K562 (cell line): Measurements from ENCODE around the gene AIG1. TPM values are rescaled to one million over a fixed set of nuclear protein-coding genes. Genes with fewer than 3 reads are reported as not detected.

Experiments used
- ATAC-seq: fragments of 200-7000 bp; cut with Tn5 transposase; 3 replicates; pipeline ENCODE4 v1.9.1; 2020; ENCODE audit warnings: moderate library complexity
- Bru-seq: library from RNA; stranded (reverse); fragments of 400-500 nt; gene quantifications from one replicate; lab custom pipeline; 2021; lab: Mats Ljungman, UMichigan
- BruChase-seq, 2 experiments: library from RNA; stranded (reverse); fragments of 400-500 nt; gene quantifications; one replicate each; lab custom pipeline; 2021; lab: Mats Ljungman, UMichigan
- BruUV-seq: library from RNA; stranded (reverse); fragments of 400-500 nt; replicated peaks from 2 replicates; lab custom pipeline; 2021; lab: Mats Ljungman, UMichigan
- CTCF ChIA-PET: fragments of 300-600 bp; formaldehyde crosslinking; extraction: SDS; loops from one replicate; lab custom pipeline; 2021; ENCODE audit warnings: low intra/inter-chr PET ratio; lab: Yijun Ruan, JAX
- POLR2A ChIA-PET: fragments of 300-600, 350-650 bp; sonication (Branson Sonifier 250); formaldehyde crosslinking; extraction: SDS; loops from one replicate; lab custom pipeline; 2021; ENCODE audit warnings: antibody characterized with exemption, inconsistent platforms; lab: Yijun Ruan, JAX
- DNase-seq, 4 experiments: peaks; one replicate each; pipeline versions ENCODE4 v3.0.0 to v3.0.0-alpha.2; 2011 to 2018; ENCODE audit warnings: low spot score in 3 of 4, mixed read lengths in 3 of 4; ENCODE audit errors: extremely low read depth in 1 of 4
- FAIRE-seq: peaks from 2 replicates; lab custom pipeline; 2011; peaks lifted over from hg19 to GRCh38; lab: Jason Lieb, UNC
- H2AFZ ChIP-seq: 2 replicates; pipeline ENCODE4 v1.6.0; 2011; ENCODE audit warnings: low read depth, low read length, control low read depth, inconsistent platforms
- H3K27ac ChIP-seq: fragments of 200-600 bp; 3 replicates; pipeline ENCODE4 v1.8.0; 2011; ENCODE audit warnings: low read depth, mild to moderate bottlenecking, control low read depth, inconsistent platforms, low read length, moderate library complexity, mixed read lengths; ENCODE audit errors: extremely low read depth
- H3K27me3 ChIP-seq, 2 experiments: fragments of 300-600 bp in 1 of 2; 2 replicates in 1 of 2; 3 replicates in 1 of 2; pipeline versions ENCODE4 v1.6.0 to v1.8.0; 2011; ENCODE audit warnings: inconsistent platforms in 2 of 2, low read length in 2 of 2, mild to moderate bottlenecking in 1 of 2, mixed read lengths in 1 of 2, moderate library complexity in 1 of 2; ENCODE audit not compliant: control insufficient read depth in 2 of 2, insufficient read depth in 2 of 2
- H3K36me3 ChIP-seq: fragments of 300-600 bp; 3 replicates; pipeline ENCODE4 v1.8.0; 2011; ENCODE audit warnings: mild to moderate bottlenecking, low read length, inconsistent platforms; ENCODE audit not compliant: control insufficient read depth, insufficient read depth
- H3K4me1 ChIP-seq, 2 experiments: fragments of 200-600 bp in 1 of 2; replicated peaks in 1 of 2; 2 replicates in 1 of 2; 3 replicates in 1 of 2; pipeline versions ENCODE4 v1.5.1 to v1.8.0; 2011; ENCODE audit warnings: inconsistent platforms in 2 of 2, low read length in 2 of 2, mild to moderate bottlenecking in 1 of 2, mixed read lengths in 1 of 2, moderate library complexity in 1 of 2; ENCODE audit not compliant: control insufficient read depth in 2 of 2, insufficient read depth in 2 of 2
- H3K4me2 ChIP-seq: 2 replicates; pipeline ENCODE4 v1.6.1; 2011; ENCODE audit warnings: low read length, control low read depth, inconsistent platforms, mixed read lengths; ENCODE audit not compliant: insufficient read depth
- H3K4me3 ChIP-seq: fragments of 200-600 bp; sonication (generic), shearing (Covaris generic); 2 replicates; pipeline ENCODE4 v1.5.1; 2016; ENCODE audit warnings: control low read depth, inconsistent platforms
- H3K79me2 ChIP-seq: fragments of 200-600 bp; 3 replicates; pipeline ENCODE4 v1.8.0; 2011; ENCODE audit warnings: low read length, inconsistent platforms; ENCODE audit not compliant: control insufficient read depth, insufficient read depth
- H3K9ac ChIP-seq, 2 experiments: 2 replicates each; pipeline versions ENCODE4 v1.6.0 to v1.6.1; 2011; ENCODE audit warnings: low read depth in 2 of 2, low read length in 2 of 2, control low read depth in 1 of 2, inconsistent platforms in 1 of 2, mild to moderate bottlenecking in 1 of 2, mixed read lengths in 1 of 2; ENCODE audit not compliant: insufficient read depth in 1 of 2
- H3K9me1 ChIP-seq: one replicate; pipeline ENCODE4 v1.6.0; 2011; ENCODE audit warnings: inconsistent platforms, mild to moderate bottlenecking, low read length, moderate library complexity; ENCODE audit not compliant: control insufficient read depth, insufficient read depth
- H3K9me3 ChIP-seq: replicated peaks from 2 replicates; pipeline ENCODE4 v1.5.1; 2011; ENCODE audit warnings: low read depth, low read length, inconsistent platforms; ENCODE audit not compliant: control insufficient read depth, insufficient read depth
- H4K20me1 ChIP-seq: replicated peaks from 2 replicates; pipeline ENCODE4 v1.6.1; 2011; ENCODE audit warnings: low read length, inconsistent platforms, mixed read lengths; ENCODE audit not compliant: control insufficient read depth, insufficient read depth
- BRCA1 ChIP-seq, 2 experiments: fragments of 450-650 bp in 1 of 2; sonication (generic) in 1 of 2; formaldehyde crosslinking in 1 of 2; IDR thresholded peaks; 2 replicates each; pipeline versions ENCODE4 v1.5.0 to v1.6.1; 2017 to 2020; ENCODE audit warnings: mild to moderate bottlenecking in 1 of 2, missing genetic modification reagents in 1 of 2
- DPF2 ChIP-seq: fragments of 450-650 bp; IDR thresholded peaks from 2 replicates; pipeline ENCODE4 v1.6.1; 2016
- EGR1 ChIP-seq: fragments of 450-650 bp; conservative IDR thresholded peaks from 2 replicates; pipeline ENCODE4 v1.6.1; 2017; ENCODE audit warnings: mild to moderate bottlenecking
- KDM4B ChIP-seq, 2 experiments: fragments of 450-650 bp in 1 of 2; sonication (generic) in 1 of 2; IDR thresholded peaks; 2 replicates each; pipeline ENCODE4 v1.6.1; 2016 to 2017; ENCODE audit warnings: borderline replicate concordance in 2 of 2, antibody characterized with exemption in 1 of 2, low read depth in 1 of 2, mild to moderate bottlenecking in 1 of 2
- RBFOX2 ChIP-seq: fragments of 200-400 bp; formaldehyde crosslinking; IDR thresholded peaks from 2 replicates; pipeline ENCODE4 v1.6.1; 2017; ENCODE audit warnings: low read depth, mild to moderate bottlenecking, low read length, moderate library complexity
- SMARCE1 ChIP-seq: fragments of 450-650 bp; IDR thresholded peaks from 2 replicates; pipeline ENCODE4 v1.7.1; 2016; ENCODE audit warnings: mild to moderate bottlenecking
- SUPT5H ChIP-seq: fragments of 450-650 bp; IDR thresholded peaks from 2 replicates; pipeline ENCODE4 v1.6.1; 2016
- TAF1 ChIP-seq: IDR thresholded peaks from 2 replicates; pipeline ENCODE4 v1.6.1; 2011; ENCODE audit warnings: mild to moderate bottlenecking, low read length, moderate library complexity; ENCODE audit not compliant: insufficient read depth, control insufficient read depth, severe bottlenecking; ENCODE audit errors: extremely low read depth
- USF1 ChIP-seq: sonication (generic); formaldehyde crosslinking; IDR thresholded peaks from 2 replicates; pipeline ENCODE4 v1.9.0; 2022; ENCODE audit warnings: mild to moderate bottlenecking, missing genetic modification reagents
- ZNF639 ChIP-seq, 2 experiments: fragments of 200-800 bp in 1 of 2; sonication (Bioruptor generic) in 1 of 2; sonication (generic) in 1 of 2; formaldehyde crosslinking in 1 of 2; IDR thresholded peaks in 1 of 2; conservative IDR thresholded peaks in 1 of 2; 2 replicates each; pipeline versions ENCODE4 v1.5.0 to v1.6.1; 2016 to 2020; ENCODE audit warnings: missing compliant biosample characterization in 1 of 2, missing genetic modification characterization in 1 of 2, missing genetic modification reagents in 1 of 2
- WGBS: fragments of 100-300 bp; shearing (Covaris generic); methylation state at CpG from one replicate; pipeline ENCODE4 v1.1.6; 2016; ENCODE audit warnings: low coverage, mixed read lengths; ENCODE audit not compliant: insufficient coverage; ENCODE audit errors: missing lambda C conversion rate; 5-methylcytosine and 5-hydroxymethylcytosine counted together
- in situ Hi-C: fragments of 300-500 bp; cut with MboI; formaldehyde crosslinking; loops from 4 replicates; pipeline ENCODE4 v1.15.0; 2018; ENCODE audit warnings: inconsistent platforms, mixed read lengths
- intact Hi-C: fragments of 100-400 bp; cut with micrococcal nuclease; formaldehyde crosslinking; loops from 2 replicates; pipeline ENCODE4 v1.14.2; 2022
- long read RNA-seq, 3 experiments: library from polyadenylated mRNA in 2 of 3; library from RNA in 1 of 3; unstranded in 2 of 3; stranded (forward) in 1 of 3; transcript quantifications; one replicate each; pipeline ENCODE4 v2.0.0, GENCODE V29; 2019 to 2022
- polyA minus RNA-seq, 3 experiments: library from RNA; depleted of rRNA, polyadenylated mRNA; stranded (reverse); fragments of >200 nt; gene quantifications; 2 replicates each; pipeline ENCODE4 v1.2.3, GENCODE V29; 2011
- polyA plus RNA-seq, 8 experiments: library from polyadenylated mRNA; depleted of rRNA in 4 of 8; stranded (reverse) in 5 of 8; unstranded in 3 of 8; fragments of >200 nt; fragmentation: Nextera tagmentation in 2 of 8; fragmentation: Illumina TruSeq in 1 of 8; extraction: Ambion mirVana in 2 of 8; extraction: Trizol in 1 of 8; gene quantifications; 2 replicates each; pipeline versions ENCODE4 v1.2.1 to v1.2.3, GENCODE V29; 2011 to 2014; ENCODE audit warnings: inconsistent platforms in 1 of 8, missing spikeins in 1 of 8
- total RNA-seq, 7 experiments: library from RNA; depleted of rRNA in 6 of 7; stranded (reverse); fragments of >200 nt in 6 of 7; fragmentation: Illumina TruSeq in 2 of 7; extraction: Trizol in 2 of 7; gene quantifications; 2 replicates each; pipeline versions ENCODE4 v1.2.1 to v1.2.3, GENCODE V29; 2011 to 2021; ENCODE audit warnings: low replicate concordance in 1 of 7

The AIG1 gene
- 161 and 345 TPM in 2 replicates for total RNA-seq (2011; cell fraction: chromatin; rRNA removed; ENCODE audit: low replicate concordance)
- total RNA-seq (2011; cell fraction: nucleolus; rRNA removed): 110 and 115 TPM in 2 replicates
- total RNA-seq (2011; cell fraction: nucleoplasm; rRNA removed): 203 and 359 TPM in 2 replicates
- 74.8 and 75.7 TPM in 2 replicates for total RNA-seq (2014; rRNA removed)
- total RNA-seq (2014; rRNA removed; fragmentation: Illumina TruSeq; extraction: Trizol): 116 and 118 TPM in 2 replicates
- 127 and 134 TPM in 2 replicates for total RNA-seq (2015; rRNA removed; fragmentation: Illumina TruSeq; extraction: Trizol)
- 85.2 and 89.8 TPM in 2 replicates for total RNA-seq (2021)
- 279 and 333 TPM in 2 replicates for polyA plus RNA-seq (2011; rRNA removed)
- polyA plus RNA-seq (2011; cell fraction: cytosol; rRNA removed): 118 and 187 TPM in 2 replicates
- polyA plus RNA-seq (2011; cell fraction: nucleus; rRNA removed): 379 TPM in 2 replicates
- polyA plus RNA-seq (2012): 94.1 and 189 TPM in 2 replicates
- 95.2 and 110 TPM in 2 replicates for polyA plus RNA-seq (2014; fragmentation: Illumina TruSeq; extraction: Trizol)
- 100 to 1,000 TPM; 129 to 169 TPM for polyA plus RNA-seq (2014; fragmentation: Nextera tagmentation; extraction: Ambion mirVana)
- polyA plus RNA-seq (2014; rRNA removed): 127 and 157 TPM in 2 replicates
- polyA minus RNA-seq (2011; rRNA and poly(A)+ RNA removed): 131 and 152 TPM in 2 replicates
- polyA minus RNA-seq (2011; cell fraction: cytosol; rRNA and poly(A)+ RNA removed): 54.3 and 60.9 TPM in 2 replicates
- 204 and 231 TPM in 2 replicates for polyA minus RNA-seq (2011; cell fraction: nucleus; rRNA and poly(A)+ RNA removed)
- percentile 88 among the genes with signal in this experiment for Bru-seq, nascent RNA
- percentile 84 among the genes with signal in this experiment for BruChase-seq, experiment 1, labeled RNA remaining after a 2-hour chase
- BruChase-seq, experiment 2, labeled RNA remaining after a 6-hour chase: percentile 78 among the genes with signal in this experiment
- long read RNA-seq, experiment 1, transcript AIG1-203 (2 exons, 559 nt): minor isoform, 13 of 138 reads
- long read RNA-seq, experiment 1, transcript AIG1-208 (4 exons, 3,393 nt): minor isoform, 8 of 138 reads
- long read RNA-seq, experiment 1, transcript AIG1-202 (6 exons, 1,395 nt): major isoform, 27 of 138 reads
- long read RNA-seq, experiment 1, partial matches to known transcripts: 41 of 138 reads
- long read RNA-seq, experiment 1, other reads (novel, unspliced or antisense): 48 of 138 reads
- long read RNA-seq, experiment 2, transcript AIG1-203 (2 exons, 559 nt): minor isoform, 8 of 71 reads
- long read RNA-seq, experiment 2, transcript AIG1-202 (6 exons, 1,395 nt): major isoform, 15 of 71 reads
- long read RNA-seq, experiment 2, partial matches to known transcripts: 13 of 71 reads
- long read RNA-seq, experiment 2, other reads (novel, unspliced or antisense): 33 of 71 reads
- long read RNA-seq, experiment 3, transcript AIG1-203 (2 exons, 559 nt): minor isoform, 8 of 73 reads
- long read RNA-seq, experiment 3, transcript AIG1-202 (6 exons, 1,395 nt): major isoform, 16 of 73 reads
- long read RNA-seq, experiment 3, partial matches to known transcripts: 32 of 73 reads
- long read RNA-seq, experiment 3, other reads (novel, unspliced or antisense): 14 of 73 reads

GRCh38 chr6:143060806-143061596, at the start of gene AIG1:
Gene AIG1, plus strand, starts transcription at chr6:143060889. Its CDS starts 37 bp downstream, at chr6:143060926.
- FAIRE-seq (no peak), DNase-seq (peak in 3 of 4 experiments; percentile 39 to 94 (median 91)), ATAC-seq (peak; percentile 75)
- Histone ChIP-seq H3K79me2 (peaks cover 43% of the 10 kb centered on the region), H3K4me2 (peak within 1 kb of the TSS; percentile 91), H3K9me3 (peaks cover 7% of the 10 kb centered on the region), H2AFZ (peak within 1 kb of the TSS; percentile 93), H3K36me3 (peaks cover 8% of the 10 kb centered on the region; the same call in 2 of the 3 replicates), H3K9ac (peak within 1 kb of the TSS; percentile 74 to 95), H3K4me3 (peak within 1 kb of the TSS; percentile 59), H3K9me1 (no peaks in the 10 kb centered on the region), H3K27ac (peak within 1 kb of the TSS; percentile 92), H4K20me1 (no peaks in the 10 kb centered on the region), H3K4me1 (peaks cover 9 to 40% of the 10 kb centered on the region in 2 experiments; a peak in 4 of 5 replicates), H3K27me3 (no peaks in the 10 kb centered on the region)
- intact Hi-C loops (loop anchor here (1.0 to 5.0 kb wide), 3 partner anchors 103 to 218 kb away; no protein-coding TSS in a partner anchor), in situ Hi-C loops (no loop called here)
- ChIA-PET POLR2A (interaction anchor here (0.6 to 2.3 kb wide), 4 partner anchors 9 to 23 kb away, joined by 3 to 6 read pairs (median 4); no protein-coding TSS in a partner anchor), CTCF (interaction anchor here (0.6 kb wide), 1 partner anchor 467 kb away, joined by 3 read pairs; no protein-coding TSS in a partner anchor)
- 2% methylated on average over 20 of the region's 50 CpGs for WGBS
- BruUV-seq: no TSS peak
- peak; percentile 71 for TF ChIP-seq EGR1
- peak; percentile 71 for TF ChIP-seq TAF1
- TF ChIP-seq ZNF639 (CRISPR knock-in tag; conservative IDR thresholded peaks at IDR 0.05 in 1 of 2, IDR thresholded peaks at IDR 0.05 in 1 of 2): peak in 1 of 2 experiments; percentile 81; a peak in 1 of 4 replicates
- TF ChIP-seq KDM4B (IDR thresholded peaks at IDR 0.05; ENCODE audit: borderline replicate concordance in 2 of 2, low read depth in 1 of 2): peak in 1 of 2 experiments; percentile 74; a peak in 1 of 4 replicates
- no peak for TF ChIP-seq BRCA1 (IDR thresholded peaks at IDR 0.05)
- no peak for TF ChIP-seq BRCA1 (CRISPR knock-in tag; IDR thresholded peaks at IDR 0.05)
- TF ChIP-seq SMARCE1: peak; percentile 70; the same call in 1 of the 2 replicates
- peak; percentile 71 for TF ChIP-seq USF1 (CRISPR knock-in tag)
- TF ChIP-seq DPF2: peak; percentile 13
- TF ChIP-seq RBFOX2: peak; percentile 61
- TF ChIP-seq SUPT5H: peak; percentile 69
